ENCODE results near the gene C3orf80. TPM values are rescaled to one million over a fixed set of nuclear protein-coding genes. Genes with fewer than 3 reads are reported as not detected.
A peak's percentile ranks its signal among the peaks of the same experiment; 100 is the strongest.
"Not testable (repeated sequence)": the region's sequence is repeated elsewhere in the genome, so short reads cannot be mapped to it uniquely, and the experiment has no call there.

C3orf80 gene
- total RNA-seq, 1 experiment from 2014 or later, result 0.10 TPM

GRCh38 chr3:160196511-160197104 lies 28.6 kb upstream of the C3orf80 start:
- no peak overlapping the region for H3K4me3 ChIP-seq (ENCODE audit: insufficient read depth, low read depth, low read length)
- no peaks in the 10 kb centered on the region for H3K36me3 ChIP-seq (replicated peaks; ENCODE audit: control insufficient read depth, insufficient read depth, low read length)
- H3K27me3 ChIP-seq (ENCODE audit: control insufficient read depth, insufficient read depth, low read length), result no peaks in the 10 kb centered on the region
- no peak for DNase-seq

- Histone ChIP-seq H3K36me3 (replicated peaks; ENCODE audit: control insufficient read depth, insufficient read depth, low read length) (no peaks in the 10 kb centered on the region), H3K27me3 (ENCODE audit: control insufficient read depth, insufficient read depth, low read length) (no peaks in the 10 kb centered on the region), H3K4me3 (ENCODE audit: insufficient read depth, low read depth, low read length) (no peak overlapping the region)
- no peak for DNase-seq
These were observed 26.1 kb upstream of the C3orf80 start for GRCh38 chr3:160199108-160199507.

GRCh38 chr3:160200353-160200752 lies 24.9 kb upstream of the C3orf80 start:
- DNase-seq, result no peak
- Histone ChIP-seq H3K4me3 (ENCODE audit: insufficient read depth, low read depth, low read length) (no peak overlapping the region), H3K27me3 (ENCODE audit: control insufficient read depth, insufficient read depth, low read length) (no peaks in the 10 kb centered on the region), H3K36me3 (replicated peaks; ENCODE audit: control insufficient read depth, insufficient read depth, low read length) (no peaks in the 10 kb centered on the region)

- H3K36me3 ChIP-seq (replicated peaks; ENCODE audit: control insufficient read depth, insufficient read depth, low read length); H3K4me3 ChIP-seq (ENCODE audit: insufficient read depth, low read depth, low read length); DNase-seq; H3K27me3 ChIP-seq (ENCODE audit: control insufficient read depth, insufficient read depth, low read length): not testable (repeated sequence)
These were observed 20.7 kb upstream of the C3orf80 start for GRCh38 chr3:160204396-160205011.

GRCh38 chr3:160205606-160206005 lies 19.6 kb upstream of the C3orf80 start:
- Histone ChIP-seq H3K27me3 (ENCODE audit: control insufficient read depth, insufficient read depth, low read length) (no peaks in the 10 kb centered on the region), H3K36me3 (replicated peaks; ENCODE audit: control insufficient read depth, insufficient read depth, low read length) (no peaks in the 10 kb centered on the region), H3K4me3 (ENCODE audit: insufficient read depth, low read depth, low read length) (no peak overlapping the region)
- DNase-seq, result no peak

GRCh38 chr3:160210341-160210740 lies 14.9 kb upstream of the C3orf80 start:
- Histone ChIP-seq H3K36me3 (replicated peaks; ENCODE audit: control insufficient read depth, insufficient read depth, low read length) (no peaks in the 10 kb centered on the region), H3K4me3 (ENCODE audit: insufficient read depth, low read depth, low read length) (no peak overlapping the region), H3K27me3 (ENCODE audit: control insufficient read depth, insufficient read depth, low read length) (no peaks in the 10 kb centered on the region)
- DNase-seq, result no peak

- H3K4me3 ChIP-seq (ENCODE audit: insufficient read depth, low read depth, low read length), result no peak overlapping the region
- DNase-seq, result no peak
These were observed 14.4 kb upstream of the C3orf80 start for GRCh38 chr3:160210799-160211221.

GRCh38 chr3:160213191-160213590 lies 12.0 kb upstream of the C3orf80 start:
- no peak overlapping the region for H3K4me3 ChIP-seq (ENCODE audit: insufficient read depth, low read depth, low read length)
- DNase-seq, result no peak

More at GRCh38 chr3:160210799-160211221, 14.4 kb upstream of the C3orf80 start:
- Histone ChIP-seq H3K36me3 (replicated peaks; ENCODE audit: control insufficient read depth, insufficient read depth, low read length) (no peaks in the 10 kb centered on the region), H3K27me3 (ENCODE audit: control insufficient read depth, insufficient read depth, low read length) (no peaks in the 10 kb centered on the region)

GRCh38 chr3:160217675-160218074 lies 7.5 kb upstream of the C3orf80 start:
- H3K27me3 ChIP-seq (ENCODE audit: control insufficient read depth, insufficient read depth, low read length), result peaks cover 5% of the 10 kb centered on the region
- no peak overlapping the region for H3K4me3 ChIP-seq (ENCODE audit: insufficient read depth, low read depth, low read length)
- H3K36me3 ChIP-seq (replicated peaks; ENCODE audit: control insufficient read depth, insufficient read depth, low read length), result no peaks in the 10 kb centered on the region
- no peak for DNase-seq

More at GRCh38 chr3:160213191-160213590, 12.0 kb upstream of the C3orf80 start:
- Histone ChIP-seq H3K27me3 (ENCODE audit: control insufficient read depth, insufficient read depth, low read length) (no peaks in the 10 kb centered on the region), H3K36me3 (replicated peaks; ENCODE audit: control insufficient read depth, insufficient read depth, low read length) (no peaks in the 10 kb centered on the region)

GRCh38 chr3:160218136-160218535 lies 7.1 kb upstream of the C3orf80 start:
- Histone ChIP-seq H3K4me3 (ENCODE audit: insufficient read depth, low read depth, low read length) (no peak overlapping the region), H3K36me3 (replicated peaks; ENCODE audit: control insufficient read depth, insufficient read depth, low read length) (no peaks in the 10 kb centered on the region), H3K27me3 (ENCODE audit: control insufficient read depth, insufficient read depth, low read length) (peaks cover 10% of the 10 kb centered on the region)
- DNase-seq, result no peak

- peaks cover 25% of the 10 kb centered on the region for H3K27me3 ChIP-seq (ENCODE audit: control insufficient read depth, insufficient read depth, low read length)
- no peak overlapping the region for H3K4me3 ChIP-seq (ENCODE audit: insufficient read depth, low read depth, low read length)
- DNase-seq, result no peak
- no peaks in the 10 kb centered on the region for H3K36me3 ChIP-seq (replicated peaks; ENCODE audit: control insufficient read depth, insufficient read depth, low read length)
These were observed 5.2 kb upstream of the C3orf80 start for GRCh38 chr3:160220038-160220437.

- DNase-seq, result no peak
- H3K4me3 ChIP-seq (ENCODE audit: insufficient read depth, low read depth, low read length), result no peak overlapping the region
- H3K27me3 ChIP-seq (ENCODE audit: control insufficient read depth, insufficient read depth, low read length), result peaks cover 32% of the 10 kb centered on the region
- no peaks in the 10 kb centered on the region for H3K36me3 ChIP-seq (replicated peaks; ENCODE audit: control insufficient read depth, insufficient read depth, low read length)
These were observed 4.2 kb upstream of the C3orf80 start for GRCh38 chr3:160221019-160221418.

GRCh38 chr3:160224256-160224655 lies 966 bp upstream of the C3orf80 start:
- peak; percentile 30 for DNase-seq
- no peaks in the 10 kb centered on the region for H3K36me3 ChIP-seq (replicated peaks; ENCODE audit: control insufficient read depth, insufficient read depth, low read length)
- H3K27me3 ChIP-seq (ENCODE audit: control insufficient read depth, insufficient read depth, low read length), result peaks cover 57% of the 10 kb centered on the region
- H3K4me3 ChIP-seq (ENCODE audit: insufficient read depth, low read depth, low read length), result peak overlapping the region; percentile 52; the same call in 1 of the 2 replicates

- peaks cover 57% of the 10 kb centered on the region for H3K27me3 ChIP-seq (ENCODE audit: control insufficient read depth, insufficient read depth, low read length)
- DNase-seq, result peak; percentile 36
- H3K36me3 ChIP-seq (replicated peaks; ENCODE audit: control insufficient read depth, insufficient read depth, low read length), result no peaks in the 10 kb centered on the region
- peak overlapping the region; percentile 52 for H3K4me3 ChIP-seq (ENCODE audit: insufficient read depth, low read depth, low read length)
These were observed 429 bp upstream of the C3orf80 start for GRCh38 chr3:160224811-160225175.

GRCh38 chr3:160226026-160226907 lies 1.0 kb downstream of the C3orf80 start:
- peak; percentile 72 for DNase-seq
- Histone ChIP-seq H3K36me3 (replicated peaks; ENCODE audit: control insufficient read depth, insufficient read depth, low read length) (no peaks in the 10 kb centered on the region), H3K27me3 (ENCODE audit: control insufficient read depth, insufficient read depth, low read length) (peaks cover 57% of the 10 kb centered on the region), H3K4me3 (ENCODE audit: insufficient read depth, low read depth, low read length) (peak overlapping the region; percentile 52)
